Neuronal stem cell (in vitro differentiated cells): ENCODE measurements around the gene C13orf46.
A peak's percentile ranks its signal among the peaks of the same experiment; 100 is the strongest.

ENCODE experiments used
- DNase-seq: peaks from one replicate; pipeline ENCODE4 v3.0.0-alpha.2; 2013; ENCODE audit warnings: low spot score
- H2AFZ ChIP-seq: one replicate; pipeline ENCODE4 v1.6.1; 2013; ENCODE audit warnings: mild to moderate bottlenecking, low read length, inconsistent platforms
- H2AK5ac ChIP-seq: 2 replicates; pipeline ENCODE4 v1.6.1; 2013; ENCODE audit warnings: low read depth, mild to moderate bottlenecking, inconsistent platforms, low read length, moderate library complexity, mixed read lengths
- H2BK120ac ChIP-seq: 2 replicates; pipeline ENCODE4 v1.6.1; 2013; ENCODE audit warnings: low read depth, mild to moderate bottlenecking, inconsistent platforms, low read length, moderate library complexity, mixed read lengths
- H2BK12ac ChIP-seq: one replicate; pipeline ENCODE4 v1.6.1; 2013; ENCODE audit warnings: low read length, inconsistent platforms
- H2BK15ac ChIP-seq: 2 replicates; pipeline ENCODE4 v1.6.1; 2013; ENCODE audit warnings: mild to moderate bottlenecking, low read length, inconsistent platforms, mixed read lengths
- H2BK5ac ChIP-seq: one replicate; pipeline ENCODE4 v1.6.1; 2013; ENCODE audit warnings: inconsistent platforms, mild to moderate bottlenecking, low read length, moderate library complexity
- H3K14ac ChIP-seq: one replicate; pipeline ENCODE4 v1.6.1; 2013; ENCODE audit warnings: low read length, inconsistent platforms
- H3K18ac ChIP-seq: 2 replicates; pipeline ENCODE4 v1.6.1; 2013; ENCODE audit warnings: low read length, inconsistent platforms
- H3K23ac ChIP-seq: 2 replicates; pipeline ENCODE4 v1.6.1; 2013; ENCODE audit warnings: low read depth, mild to moderate bottlenecking, mixed read lengths, low read length, inconsistent platforms; ENCODE audit not compliant: poor library complexity
- H3K27ac ChIP-seq: replicated peaks from 3 replicates; pipeline ENCODE4 v1.5.1; 2013; ENCODE audit warnings: low read length, inconsistent platforms
- H3K27me3 ChIP-seq, 3 experiments: 2 replicates each; pipeline ENCODE4 v1.6.1; 2013; ENCODE audit warnings: low read length in 3 of 3, mild to moderate bottlenecking in 2 of 3, inconsistent platforms in 1 of 3, low read depth in 1 of 3, mixed read lengths in 1 of 3, moderate library complexity in 1 of 3; ENCODE audit not compliant: control insufficient read depth in 3 of 3, insufficient read depth in 3 of 3
- H3K36me3 ChIP-seq, 2 donors: replicated peaks in 1 of 2; 2 replicates each; pipeline ENCODE4 v1.6.1; 2013; ENCODE audit warnings: low read length in 2 of 2; ENCODE audit not compliant: control insufficient read depth in 2 of 2, insufficient read depth in 2 of 2
- H3K4ac ChIP-seq: 2 replicates; pipeline ENCODE4 v1.6.1; 2013; ENCODE audit warnings: inconsistent platforms, mild to moderate bottlenecking, low read length, moderate library complexity
- H3K4me1 ChIP-seq, 2 donors: 1 replicate in 1 of 2; 2 replicates in 1 of 2; pipeline ENCODE4 v1.6.1; 2013; ENCODE audit warnings: low read length in 2 of 2, low read depth in 1 of 2; ENCODE audit not compliant: control insufficient read depth in 2 of 2, insufficient read depth in 1 of 2
- H3K4me2 ChIP-seq: one replicate; pipeline ENCODE4 v1.6.1; 2013; ENCODE audit warnings: mild to moderate bottlenecking, low read length, inconsistent platforms; ENCODE audit not compliant: insufficient read depth, poor library complexity, severe bottlenecking
- H3K4me3 ChIP-seq, 2 donors: 2 replicates each; pipeline ENCODE4 v1.5.1; 2013; ENCODE audit warnings: low read length in 2 of 2, mild to moderate bottlenecking in 2 of 2, inconsistent platforms in 1 of 2, moderate library complexity in 1 of 2
- H3K79me1 ChIP-seq: one replicate; pipeline ENCODE4 v1.6.1; 2013; ENCODE audit warnings: low read depth, mild to moderate bottlenecking, inconsistent platforms, low read length, moderate library complexity
- H3K9ac ChIP-seq: one replicate; pipeline ENCODE4 v1.6.1; 2013; ENCODE audit warnings: mild to moderate bottlenecking, low read depth, low read length, inconsistent platforms; ENCODE audit not compliant: poor library complexity
- H3K9me3 ChIP-seq, 2 donors: replicated peaks in 1 of 2; 2 replicates each; pipeline versions ENCODE3 to v1.6.1; 2013; ENCODE audit warnings: low read length in 2 of 2, mild to moderate bottlenecking in 2 of 2, inconsistent platforms in 1 of 2, low read depth in 1 of 2, mixed read lengths in 1 of 2, moderate library complexity in 1 of 2; ENCODE audit not compliant: control insufficient read depth in 2 of 2, insufficient read depth in 1 of 2
- H4K8ac ChIP-seq: one replicate; pipeline ENCODE4 v1.6.1; 2013; ENCODE audit warnings: low read depth, mild to moderate bottlenecking, inconsistent platforms, low read length, moderate library complexity
- H4K91ac ChIP-seq: one replicate; pipeline ENCODE4 v1.6.1; 2013; ENCODE audit warnings: low read length, low read depth, mild to moderate bottlenecking, inconsistent platforms; ENCODE audit not compliant: poor library complexity
- WGBS, 2 donors: extraction: QIAGEN DNeasy Blood & Tissue Kit; methylation state at CpG; one replicate each; pipeline ENCODE4 v1.1.7; 2013; ENCODE audit warnings: missing lambda C conversion rate in 2 of 2, mixed read lengths in 1 of 2; ENCODE audit not compliant: insufficient read length in 2 of 2, insufficient replicate concordance in 1 of 2; ENCODE audit errors: extremely low coverage in 2 of 2; 5-methylcytosine and 5-hydroxymethylcytosine counted together

The C13orf46 gene

DNA sequence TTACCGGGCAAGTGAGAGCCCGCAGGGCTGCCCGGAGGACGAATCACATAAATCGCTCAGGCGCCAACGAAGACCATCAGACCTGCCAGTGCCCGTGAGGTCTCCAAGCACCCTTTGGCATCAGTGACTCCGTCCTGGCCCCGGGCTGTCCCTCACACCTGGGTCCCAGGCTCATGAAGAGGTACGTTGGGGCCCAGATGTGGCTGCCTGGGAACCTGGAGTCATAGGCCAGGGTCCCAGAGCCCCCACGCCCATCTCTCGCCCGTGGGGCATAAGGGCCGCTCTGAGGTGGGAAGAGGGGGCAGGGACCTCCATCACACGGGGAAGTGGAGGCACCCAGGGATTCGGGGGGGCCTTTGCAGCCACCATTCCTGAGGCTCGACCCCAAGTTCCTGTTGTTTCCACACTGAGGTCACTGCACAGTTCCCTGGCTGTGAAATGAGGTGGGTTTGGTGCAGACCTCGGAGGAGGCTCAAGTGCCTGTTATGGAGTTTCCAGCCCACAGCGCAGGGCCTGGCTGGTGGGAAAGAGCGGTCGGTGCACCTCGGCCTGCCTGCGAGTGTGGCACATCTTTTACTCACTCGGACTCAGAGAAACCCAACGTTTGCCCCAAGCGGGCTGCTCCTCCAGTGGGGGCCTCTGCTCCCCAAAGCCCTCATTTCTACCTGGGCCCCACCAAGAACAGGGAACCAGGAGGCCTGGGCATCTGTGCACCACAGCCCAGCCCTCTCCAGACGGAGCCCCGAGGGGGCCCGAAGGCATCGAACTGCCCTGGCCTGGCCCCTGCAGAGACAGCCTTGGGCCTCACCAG, 35.9 kb upstream of the C13orf46 start:
- H2BK12ac ChIP-seq: peak overlapping the region; percentile 41
- H4K8ac ChIP-seq: peak overlapping the region; percentile 82
- no CpG with 5 or more reads among the region's 31 CpGs for WGBS, 2 donors

DNA sequence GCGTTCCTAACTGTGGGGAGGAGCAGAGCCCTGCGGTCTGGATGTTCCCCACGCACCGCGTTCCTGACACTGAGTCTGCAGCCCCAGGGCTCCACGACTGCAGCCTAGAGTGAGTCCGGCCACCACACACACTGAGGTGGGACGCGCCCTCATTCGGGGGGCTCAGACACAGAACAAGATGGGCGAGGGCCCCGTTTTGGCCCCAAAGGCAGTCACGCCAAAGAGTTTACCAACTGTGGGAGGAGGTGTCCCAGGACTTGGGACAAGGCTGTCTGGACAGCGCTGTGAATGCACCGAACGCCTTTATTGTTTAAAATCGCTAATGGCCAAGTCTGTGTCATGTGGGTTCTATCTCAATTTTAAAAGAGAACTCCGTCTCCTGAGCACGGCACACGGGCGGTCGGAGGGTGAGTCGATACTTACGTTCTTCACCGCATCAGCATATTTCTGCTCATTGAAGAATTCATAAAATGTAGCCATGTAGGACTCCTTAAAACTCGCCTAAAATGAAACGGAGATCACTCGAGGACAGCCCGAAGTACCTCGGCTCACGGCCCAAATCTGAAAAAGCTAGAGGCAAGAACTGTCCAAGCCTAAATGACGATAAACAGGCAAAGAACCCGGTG, 35.2 kb upstream of the C13orf46 start:
- Histone ChIP-seq H3K4me2 (no peak overlapping the region), H2BK120ac (no peak overlapping the region), H4K8ac (no peak overlapping the region), H2BK12ac (no peak overlapping the region), H3K23ac (no peak overlapping the region), H3K9ac (no peak overlapping the region), H2BK5ac (no peak overlapping the region), H3K18ac (no peak overlapping the region), H3K79me1 (no peaks in the 10 kb centered on the region), H2BK15ac (no peak overlapping the region), H3K27ac (no peak overlapping the region), H3K36me3 (peaks cover 6 to 47% of the 10 kb centered on the region in 2 donors), H3K4ac (no peak overlapping the region), H4K91ac (no peak overlapping the region), H2AFZ (no peak overlapping the region), H2AK5ac (peak overlapping the region; percentile 28), H3K4me3 (no peak overlapping the region), H3K9me3 (peaks cover 0 to 2% of the 10 kb centered on the region in 2 donors), H3K14ac (peak overlapping the region; percentile 71), H3K4me1 (no peaks in the 10 kb centered on the region), H3K27me3 (no peaks in the 10 kb centered on the region)
- no peak for DNase-seq
- no CpG with 5 or more reads among the region's 33 CpGs for WGBS, 2 donors

More for the DNA sequence above, 35.9 kb upstream of the C13orf46 start:
- H2BK5ac ChIP-seq: no peak overlapping the region
- H3K27ac ChIP-seq: no peak overlapping the region
- no peak for DNase-seq
- peak overlapping the region; percentile 28 for H2AK5ac ChIP-seq
- H3K9me3 ChIP-seq: peaks cover 0 to 2% of the 10 kb centered on the region in 2 donors
- H3K4ac ChIP-seq: no peak overlapping the region
- no peaks in the 10 kb centered on the region for H3K4me1 ChIP-seq
- H3K23ac ChIP-seq: peak overlapping the region; percentile 65
- no peak overlapping the region for H3K4me3 ChIP-seq
- no peak overlapping the region for H2BK120ac ChIP-seq
- H3K27me3 ChIP-seq: no peaks in the 10 kb centered on the region
- H3K14ac ChIP-seq: peak overlapping the region; percentile 56
- no peak overlapping the region for H4K91ac ChIP-seq
- no peak overlapping the region for H2BK15ac ChIP-seq
- H3K36me3 ChIP-seq: peaks cover 6 to 53% of the 10 kb centered on the region in 2 donors
- H3K18ac ChIP-seq: peak overlapping the region; percentile 64
- no peak overlapping the region for H2AFZ ChIP-seq
- no peak overlapping the region for H3K9ac ChIP-seq
- no peaks in the 10 kb centered on the region for H3K79me1 ChIP-seq
- no peak overlapping the region for H3K4me2 ChIP-seq

DNA sequence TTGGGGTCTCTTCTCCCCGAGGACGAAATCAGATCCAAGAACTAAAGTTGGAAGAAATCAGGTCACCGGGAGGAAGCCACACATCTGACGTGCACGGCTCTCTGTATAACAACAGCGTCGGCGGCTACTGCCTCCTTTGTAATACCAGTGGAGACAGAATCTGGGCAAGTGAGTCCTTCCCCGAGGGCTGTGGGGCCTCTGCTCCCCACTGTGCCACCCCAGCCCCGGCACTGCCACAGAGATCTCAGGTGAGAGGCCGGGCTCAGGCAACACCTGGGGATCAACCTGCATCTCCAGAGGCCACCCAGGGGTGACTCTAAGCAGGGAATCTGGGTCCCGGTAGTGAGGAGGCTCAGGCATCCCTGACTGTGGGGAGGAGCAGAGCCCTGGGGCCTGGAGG, 33.7 kb upstream of the C13orf46 start:
- Histone ChIP-seq H3K36me3 (peaks cover 6 to 41% of the 10 kb centered on the region in 2 donors), H4K91ac (no peak overlapping the region), H2BK12ac (no peak overlapping the region), H3K4ac (no peak overlapping the region), H3K27me3 (no peaks in the 10 kb centered on the region), H2AFZ (no peak overlapping the region), H2BK120ac (no peak overlapping the region), H3K4me2 (no peak overlapping the region), H3K18ac (no peak overlapping the region), H3K79me1 (no peaks in the 10 kb centered on the region), H3K9me3 (peaks cover 0 to 2% of the 10 kb centered on the region in 2 donors), H3K9ac (no peak overlapping the region), H3K23ac (no peak overlapping the region), H3K14ac (no peak overlapping the region), H2AK5ac (no peak overlapping the region), H3K27ac (no peak overlapping the region), H3K4me3 (no peak overlapping the region), H3K4me1 (no peaks in the 10 kb centered on the region), H2BK5ac (no peak overlapping the region), H4K8ac (no peak overlapping the region), H2BK15ac (no peak overlapping the region)
- no CpG with 5 or more reads among the region's 12 CpGs for WGBS, 2 donors
- DNase-seq: no peak

DNA sequence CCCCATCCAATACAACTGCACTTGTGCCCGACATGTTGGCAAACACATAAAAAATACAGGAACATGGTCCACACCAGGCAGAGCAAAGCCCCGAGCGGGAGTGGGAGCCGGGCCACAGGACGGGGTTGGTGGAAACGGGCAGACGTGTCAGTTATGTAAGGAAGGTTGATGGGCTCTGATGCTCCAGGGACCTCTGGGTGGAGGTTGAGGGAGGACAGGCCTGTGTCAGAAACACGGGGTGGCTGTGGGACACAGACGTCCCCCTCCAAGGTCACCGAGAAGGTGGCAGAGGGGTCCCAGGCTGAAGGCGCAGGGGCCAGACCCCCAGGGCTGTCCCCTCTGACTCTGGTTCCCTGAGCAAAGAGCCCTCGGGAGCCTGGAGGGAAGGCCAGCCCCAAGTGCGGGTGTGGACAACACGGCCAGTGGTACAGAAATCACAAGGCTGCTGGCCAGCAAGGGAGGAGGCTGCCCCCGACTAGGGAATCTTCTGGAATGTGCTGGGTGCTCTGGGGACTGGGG, 31.4 kb upstream of the C13orf46 start:
- H3K14ac ChIP-seq: no peak overlapping the region
- no peaks in the 10 kb centered on the region for H3K79me1 ChIP-seq
- no peak overlapping the region for H3K9ac ChIP-seq
- no peaks in the 10 kb centered on the region for H3K9me3 ChIP-seq
- H2BK12ac ChIP-seq: no peak overlapping the region
- no peak overlapping the region for H3K4me3 ChIP-seq
- H2AK5ac ChIP-seq: peak overlapping the region; percentile 8
- H3K4ac ChIP-seq: no peak overlapping the region
- no peak overlapping the region for H2AFZ ChIP-seq
- no peak overlapping the region for H2BK120ac ChIP-seq
- H3K27ac ChIP-seq: no peak overlapping the region
- no peak overlapping the region for H3K4me2 ChIP-seq
- no peaks in the 10 kb centered on the region for H3K27me3 ChIP-seq
- H3K23ac ChIP-seq: no peak overlapping the region
- WGBS, 2 donors: no CpG with 5 or more reads among the region's 15 CpGs
- no peak overlapping the region for H4K8ac ChIP-seq
- no peak overlapping the region for H4K91ac ChIP-seq
- peak overlapping the region; percentile 48 for H2BK5ac ChIP-seq
- peaks cover under 1 to 34% of the 10 kb centered on the region in 2 donors for H3K36me3 ChIP-seq
- peaks cover 0 to 2% of the 10 kb centered on the region in 2 donors for H3K4me1 ChIP-seq
- no peak overlapping the region for H3K18ac ChIP-seq
- no peak overlapping the region for H2BK15ac ChIP-seq
- no peak for DNase-seq
